Panc1 (cell line): Measurements from ENCODE around the gene CDK18.

Experiments
- CTCF ChIP-seq: fragments of 450-650 bp; IDR thresholded peaks from 2 replicates; pipeline ENCODE4 v1.5.1; 2017; ENCODE audit warnings: mild to moderate bottlenecking
- POLR2AphosphoS5 ChIP-seq: IDR thresholded peaks from 2 replicates; pipeline ENCODE4 v1.6.1; 2012; ENCODE audit warnings: mild to moderate bottlenecking, low read depth, low read length, moderate library complexity
- REST ChIP-seq, 2 experiments: IDR thresholded peaks; 2 replicates each; pipeline ENCODE4 v1.6.1; 2011 to 2012; ENCODE audit warnings: low read depth in 2 of 2, control low read depth in 1 of 2, low read length in 1 of 2, mild to moderate bottlenecking in 1 of 2, moderate library complexity in 1 of 2; ENCODE audit not compliant: insufficient read depth in 1 of 2
- SIN3A ChIP-seq: IDR thresholded peaks from 2 replicates; pipeline ENCODE4 v1.6.1; 2012; ENCODE audit warnings: low read depth, mild to moderate bottlenecking, low read length, moderate library complexity, borderline replicate concordance; ENCODE audit not compliant: insufficient read depth

GRCh38 chr1:205466595-205467220 is 37.8 kb upstream of the CDK18 start:
- TF ChIP-seq CTCF (no peak), SIN3A (no peak), POLR2AphosphoS5 (no peak), REST (IDR thresholded peaks at IDR 0.05; ENCODE audit: insufficient read depth in 1 of 2, low read depth in 2 of 2, low read length in 1 of 2) (no peak)
